Activated CD8-positive, alpha-beta memory T cell treated with anti-CD3 and anti-CD28 coated beads for 4 hours (primary cell): Measurements from ENCODE around the gene OR1N1.
"Not testable (repeated sequence)": the region's sequence is repeated elsewhere in the genome, so short reads cannot be mapped to it uniquely, and the experiment has no call there.

Experiments
- DNase-seq, 2 donors: peaks; one replicate each; pipeline ENCODE4 v3.0.0-alpha.2; 2020; ENCODE audit warnings: low read depth in 2 of 2

Gene OR1N1

GRCh38 chr9:122527193-122527592 lies at the start of gene OR1N1:
Gene OR1N1, minus strand, starts transcription at chr9:122527293. Its CDS starts 0 bp downstream, at chr9:122527293.
- DNase-seq: no peak

GRCh38 chr9:122572456-122572855 lies 45.4 kb upstream of the OR1N1 start:
- no peak for DNase-seq

DNA sequence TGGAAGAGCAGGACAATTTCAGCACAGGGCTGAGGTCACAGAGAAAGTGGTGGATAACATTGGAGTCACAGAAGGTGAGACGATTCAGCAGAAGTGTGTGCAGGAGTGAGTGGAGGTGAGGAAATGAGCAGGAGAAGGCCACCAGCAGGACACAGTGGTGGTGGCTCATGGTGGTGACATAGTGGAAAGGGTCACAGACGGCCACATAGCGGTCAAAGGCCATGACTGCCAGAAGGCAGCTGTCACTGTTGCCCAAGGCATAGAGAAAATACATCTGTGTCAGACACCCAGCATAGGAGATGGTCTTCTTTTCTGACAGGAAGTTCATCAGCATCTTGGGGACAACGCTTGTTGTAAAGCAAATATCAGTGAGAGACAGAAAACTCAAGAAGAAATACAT lies 40.8 kb upstream of the OR1N1 start:
- no peak for DNase-seq

DNA sequence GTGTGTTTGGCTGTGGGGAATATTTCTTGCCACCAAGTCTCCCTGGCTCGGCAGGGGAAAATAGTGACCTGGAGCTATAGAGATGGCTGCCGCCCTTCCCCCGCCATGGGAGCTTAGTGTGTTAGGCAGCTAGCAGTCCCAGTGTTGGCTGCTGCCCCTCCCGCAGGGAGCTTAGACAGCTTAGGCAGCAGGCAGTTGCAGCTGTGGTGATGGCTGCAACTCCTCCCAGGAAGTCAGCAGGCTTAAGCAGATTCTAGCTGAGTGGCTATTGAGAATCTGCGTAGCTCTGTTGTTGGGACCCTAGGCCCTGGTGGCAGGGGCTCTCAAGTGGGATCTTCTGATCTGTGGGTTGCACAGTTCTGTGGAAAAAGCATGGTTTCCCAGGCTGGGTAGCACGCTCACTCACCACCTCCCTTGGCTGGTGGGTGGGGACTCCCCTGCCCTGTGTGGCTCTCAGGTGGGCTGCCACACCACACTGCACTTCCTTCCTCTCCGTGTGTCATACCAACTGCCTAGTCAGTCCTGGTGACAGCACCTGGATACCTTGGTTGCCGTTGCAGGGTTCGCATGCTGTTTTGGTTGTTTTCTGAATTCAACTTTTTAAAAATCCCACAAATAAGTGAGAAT lies 35.2 kb upstream of the OR1N1 start:
- peak in 1 of 2 donors; percentile 39 for DNase-seq

- no peak for DNase-seq
These were observed 34.4 kb upstream of the OR1N1 start for GRCh38 chr9:122561446-122561845.

DNA sequence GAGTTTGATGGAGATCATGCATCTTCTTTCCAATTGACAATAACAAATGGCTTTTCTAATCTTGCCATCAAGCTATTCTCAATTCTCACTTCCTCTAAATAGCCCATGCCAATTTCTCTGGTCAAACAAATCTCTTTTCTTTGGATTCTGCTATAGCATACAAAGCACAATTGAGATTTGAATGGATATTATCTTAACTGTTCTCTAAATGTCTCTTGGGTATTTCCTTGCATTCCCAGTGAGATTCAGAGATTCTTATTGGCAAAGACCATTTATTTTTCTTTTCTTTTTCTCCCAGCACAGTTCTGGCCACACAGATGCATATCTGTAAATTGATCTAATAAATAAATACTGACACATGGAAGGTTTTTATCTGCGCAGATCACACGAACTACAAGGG lies 25.7 kb upstream of the OR1N1 start, which contains the start of gene OR1N2:
Gene OR1N2 (plus strand): TSS at position 301 of the 400 bp plus-strand sequence. CDS start 100 bp downstream, outside the sequence.
- DNase-seq: no peak

DNA sequence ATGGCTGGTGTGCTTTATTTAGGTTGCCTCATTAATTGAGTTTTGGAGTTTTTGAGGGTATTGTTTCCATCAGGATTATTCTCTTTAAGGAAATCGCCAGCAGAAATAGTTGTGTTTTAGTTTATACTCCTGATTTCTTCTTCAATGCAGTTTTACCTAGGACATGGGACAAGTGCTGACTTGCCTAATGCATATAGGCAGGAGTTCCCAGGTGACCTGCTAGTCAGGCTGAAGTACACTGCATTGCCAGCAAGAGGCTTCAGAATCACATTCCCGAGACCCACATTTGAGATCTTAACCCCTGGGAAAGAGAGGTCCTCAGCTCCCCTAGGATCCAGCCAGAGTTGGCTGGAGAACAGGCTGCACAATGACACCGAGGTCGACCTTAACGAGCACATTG lies 24.3 kb upstream of the OR1N1 start:
- DNase-seq: no peak

DNA sequence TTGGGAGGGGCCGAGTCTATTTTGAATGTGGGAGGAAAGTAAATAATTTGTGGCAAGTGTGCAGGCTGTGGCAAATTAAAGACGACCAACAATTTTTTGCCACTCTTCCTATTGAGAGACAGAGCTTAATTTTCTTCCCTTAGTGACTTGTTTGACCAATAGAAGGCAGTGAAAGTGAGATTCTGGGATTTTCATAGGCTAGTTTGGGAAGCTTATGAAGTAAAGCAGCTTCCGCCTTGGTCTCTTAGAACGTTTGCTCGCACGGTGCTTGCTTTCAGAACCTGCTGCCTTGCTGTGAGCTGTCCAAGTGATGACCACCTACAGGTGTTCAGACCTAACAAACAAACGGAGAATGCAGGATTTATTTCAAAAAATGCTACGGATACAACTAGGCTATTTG lies 19.1 kb upstream of the OR1N1 start:
- no peak for DNase-seq

DNA sequence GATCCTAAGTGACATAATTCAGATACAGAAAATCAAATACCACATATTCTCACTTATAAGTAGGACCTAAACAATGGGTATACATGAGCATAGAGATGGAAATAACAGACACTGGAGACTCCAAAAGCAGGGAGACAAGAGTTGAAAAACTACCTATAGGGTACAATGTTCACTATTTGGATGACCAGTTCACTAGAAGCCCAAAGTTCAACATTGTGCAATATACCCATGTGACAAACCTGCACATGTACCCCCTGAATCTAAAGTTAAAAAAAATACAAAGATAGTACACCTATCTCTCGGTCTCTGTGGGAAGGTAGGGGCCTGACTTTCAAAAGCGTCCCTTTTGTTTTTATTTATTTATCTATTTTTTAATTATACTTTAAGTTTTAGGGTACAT lies 11.7 kb upstream of the OR1N1 start:
- no peak for DNase-seq

DNA sequence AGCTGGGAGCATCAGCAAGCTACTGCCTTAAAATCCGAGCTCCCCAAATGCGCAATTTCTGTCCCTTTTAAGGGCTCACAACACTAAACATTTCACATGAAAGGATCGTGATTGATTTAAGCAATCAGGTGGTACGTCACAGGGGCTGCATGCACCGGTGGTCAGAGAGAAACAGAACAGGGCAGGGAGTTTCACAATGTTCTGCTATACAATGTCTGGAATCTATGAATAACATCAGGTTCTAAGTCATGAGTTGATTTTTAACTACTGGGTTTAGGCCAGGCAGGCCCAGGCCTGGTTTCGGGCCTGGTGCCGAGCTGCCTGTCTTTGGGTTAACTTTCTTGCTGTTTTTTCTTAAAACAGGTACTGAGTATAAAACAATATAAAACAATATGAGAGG lies 10.0 kb upstream of the OR1N1 start:
- DNase-seq: not testable (repeated sequence)

GRCh38 chr9:122536134-122536533 lies 9.0 kb upstream of the OR1N1 start:
- no peak for DNase-seq

DNA sequence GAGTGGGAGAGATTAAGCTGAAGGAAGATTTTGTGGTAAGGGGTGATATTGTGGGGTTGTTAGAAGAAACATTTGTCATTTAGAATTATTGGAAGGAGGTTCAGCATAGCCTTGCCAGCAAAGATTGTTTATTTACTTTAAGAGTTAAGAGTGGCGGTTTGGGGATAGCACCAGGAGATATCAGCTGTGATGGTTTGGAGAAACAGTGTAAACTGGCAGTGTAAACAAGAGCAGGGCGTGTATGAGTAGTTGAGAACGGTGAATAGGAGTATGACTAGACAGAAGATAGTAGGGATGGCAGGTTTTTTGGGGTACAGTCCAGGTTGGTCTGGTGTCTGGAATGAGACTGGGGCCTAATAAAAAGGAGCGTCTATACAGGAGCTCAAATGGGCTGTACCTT lies 4.1 kb upstream of the OR1N1 start:
- not testable (repeated sequence) for DNase-seq

DNA sequence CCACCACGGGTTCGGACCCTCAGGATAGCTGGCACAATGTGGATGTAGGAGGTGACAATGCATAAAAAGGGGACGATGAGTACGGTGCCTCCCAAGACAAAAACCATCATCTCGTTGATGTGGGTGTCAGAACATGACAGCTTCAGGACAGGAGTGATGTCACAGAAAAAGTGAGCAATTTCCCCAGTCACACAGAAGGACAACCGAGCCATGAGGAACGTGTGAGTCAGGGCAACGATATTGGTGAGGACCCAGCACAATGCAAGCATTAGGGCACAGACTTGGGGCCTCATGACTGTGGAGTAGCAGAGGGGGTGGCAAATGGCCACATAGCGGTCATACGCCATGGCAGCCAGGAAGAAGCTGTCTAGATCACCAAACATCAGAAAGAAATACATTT lies 491 bp downstream of the OR1N1 start:
- DNase-seq: no peak

DNA sequence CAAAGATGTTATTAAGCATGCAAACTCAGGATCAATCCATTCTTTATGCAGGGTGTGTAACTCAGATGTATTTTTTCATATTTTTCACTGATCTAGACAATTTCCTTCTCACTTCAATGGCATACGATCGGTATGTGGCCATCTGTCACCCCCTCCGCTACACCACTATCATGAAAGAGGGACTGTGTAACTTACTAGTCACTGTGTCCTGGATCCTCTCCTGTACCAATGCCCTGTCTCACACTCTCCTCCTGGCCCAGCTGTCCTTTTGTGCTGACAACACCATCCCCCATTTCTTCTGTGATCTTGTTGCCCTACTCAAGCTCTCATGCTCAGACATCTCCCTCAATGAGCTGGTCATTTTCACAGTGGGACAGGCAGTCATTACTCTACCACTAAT lies 7.7 kb downstream of the OR1N1 start:
- DNase-seq: no peak

DNA sequence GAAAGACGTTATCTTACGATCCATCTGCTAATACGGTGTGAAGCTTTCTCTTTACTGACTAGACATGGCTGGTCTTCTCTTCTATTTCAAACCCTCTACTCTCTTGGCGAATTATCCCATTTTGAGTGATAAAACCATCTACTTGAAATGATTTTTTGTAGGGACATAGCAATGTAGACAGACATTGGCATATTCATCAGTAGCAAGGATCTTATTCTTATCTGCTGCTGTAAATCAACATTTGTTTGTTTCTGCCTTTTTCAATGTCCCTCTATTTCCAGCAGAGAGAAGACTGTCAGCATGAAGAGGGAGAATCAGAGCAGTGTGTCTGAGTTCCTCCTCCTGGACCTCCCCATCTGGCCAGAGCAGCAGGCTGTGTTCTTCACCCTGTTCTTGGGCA lies 8.3 kb downstream of the OR1N1 start, which contains the start of gene OR1J4:
Gene OR1J4 (plus strand): TSS at position 301 of the 400 bp plus-strand sequence. CDS start 0 bp downstream, at position 301.
- DNase-seq: no peak

- DNase-seq: no peak
These were observed 8.9 kb downstream of the OR1N1 start for GRCh38 chr9:122518226-122518625.

GRCh38 chr9:122510502-122510901 lies 16.6 kb downstream of the OR1N1 start, which contains the start of gene OR1J2:
Gene OR1J2, plus strand, starts transcription at chr9:122510802. Its CDS starts 0 bp downstream, at chr9:122510802.
- DNase-seq: no peak

DNA sequence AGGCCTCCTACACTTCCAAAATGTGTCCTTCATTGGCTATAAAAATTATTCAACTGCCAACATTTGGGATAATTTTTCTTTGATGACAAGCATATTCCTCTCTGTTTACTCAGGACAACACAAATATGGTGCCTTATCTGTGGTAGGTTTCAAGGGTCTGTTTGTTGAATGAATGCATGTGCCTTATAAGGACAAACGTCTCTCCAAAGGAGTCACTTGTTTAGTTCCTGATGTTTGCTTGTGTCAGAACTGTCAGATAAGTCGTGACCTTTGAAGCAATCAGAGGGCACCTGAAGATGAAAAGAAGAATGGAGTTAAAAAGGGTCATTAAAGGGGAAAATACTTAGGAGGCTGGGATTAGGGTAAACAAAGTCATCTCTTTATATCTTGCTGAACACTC lies 20.1 kb downstream of the OR1N1 start:
- DNase-seq: no peak

DNA sequence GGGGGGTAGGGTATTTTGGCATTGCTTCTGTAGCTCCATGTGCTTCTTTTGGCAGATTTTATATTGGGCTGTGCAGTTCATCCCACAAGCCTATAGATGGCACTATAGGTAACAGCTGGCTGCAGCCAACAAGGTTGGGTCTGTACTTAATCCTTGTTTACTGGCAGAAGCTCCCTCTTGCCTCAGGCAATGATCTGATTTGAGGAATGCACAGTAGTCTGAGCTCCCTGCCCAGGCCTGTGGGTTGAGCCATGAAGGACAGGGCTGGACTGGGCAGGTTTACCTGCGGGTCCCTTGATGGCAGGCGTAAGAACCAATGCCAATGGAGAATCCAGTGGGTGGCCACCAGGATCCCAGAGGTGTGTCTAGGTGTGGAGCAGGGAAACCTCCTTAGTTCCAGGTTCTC lies 28.2 kb downstream of the OR1N1 start:
- DNase-seq: no peak

- DNase-seq: no peak
These were observed 48.0 kb downstream of the OR1N1 start for GRCh38 chr9:122479062-122479461.

GRCh38 chr9:122477826-122478225 lies 49.3 kb downstream of the OR1N1 start, which contains the start of gene OR1J1:
Gene OR1J1, minus strand, starts transcription at chr9:122477926. Its CDS starts 0 bp downstream, at chr9:122477926.
- no peak for DNase-seq

GRCh38 chr9:122477346-122477745 lies 49.7 kb downstream of the OR1N1 start:
- DNase-seq: no peak
